ENCODE results near the gene MBNL1.

DNA sequence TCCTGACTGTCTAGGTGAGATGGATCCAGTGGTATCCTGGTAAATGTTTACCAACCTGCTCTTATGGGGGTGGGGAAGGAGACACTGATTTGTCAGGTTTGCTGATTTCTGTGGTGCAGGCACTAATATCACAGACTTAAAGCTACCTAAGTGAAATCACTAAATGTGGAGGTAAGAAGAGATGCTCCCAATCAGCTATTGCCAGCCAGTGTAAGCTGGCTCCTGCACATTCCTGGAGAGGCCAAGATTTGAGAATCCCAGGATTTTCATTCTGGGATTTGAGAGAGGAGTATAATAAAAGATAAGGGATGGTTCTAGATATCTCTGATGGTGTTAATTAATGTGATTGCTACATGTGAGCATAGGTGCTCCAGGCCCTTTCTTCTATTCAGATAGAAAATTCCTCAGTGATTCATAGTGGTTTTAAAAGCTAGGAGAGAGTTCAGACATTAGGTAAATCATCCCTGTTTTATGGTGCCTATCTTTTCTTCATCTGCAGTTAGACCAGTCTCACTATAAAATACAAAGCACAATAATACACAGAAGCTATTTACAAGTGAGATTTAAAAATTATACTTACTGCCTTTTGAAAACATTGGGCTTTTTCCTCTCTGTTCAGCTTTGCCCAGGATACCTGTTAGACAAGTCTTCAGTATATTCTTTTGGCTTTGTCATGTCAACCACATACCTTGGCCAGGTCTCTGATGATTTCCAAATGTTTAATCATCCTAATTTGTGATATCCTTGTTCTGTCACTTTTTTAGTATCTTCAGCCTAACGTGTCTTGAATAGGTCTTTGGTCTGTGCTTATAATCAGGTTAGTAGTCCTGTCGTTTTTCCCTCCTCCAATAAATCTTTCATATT lies 90.9 kb downstream of the MBNL1 start:
- TF ChIP-seq CTCF (IDR thresholded peaks at IDR 0.05), result no peak
- TF ChIP-seq POLR2A (IDR thresholded peaks at IDR 0.05), result no peak
